Effector memory CD4-positive, alpha-beta T cell (primary cell): ENCODE measurements around the gene RBMS3.

Experiments
- DNase-seq, 3 donors: peaks; one replicate each; pipeline ENCODE4 v3.0.0-alpha.2; 2020
- H3K27ac ChIP-seq: 2 replicates; pipeline ENCODE4 v1.7.0; 2013; ENCODE audit warnings: mild to moderate bottlenecking, low read length, moderate library complexity; ENCODE audit not compliant: insufficient read depth, poor library complexity, severe bottlenecking
- H3K27me3 ChIP-seq: replicated peaks from 2 replicates; pipeline ENCODE4 v1.7.0; 2013; ENCODE audit warnings: mild to moderate bottlenecking, low read length; ENCODE audit not compliant: insufficient read depth, control insufficient read depth, poor library complexity, severe bottlenecking
- H3K36me3 ChIP-seq: 2 replicates; pipeline ENCODE4 v1.7.0; 2013; ENCODE audit warnings: mild to moderate bottlenecking, low read length, moderate library complexity; ENCODE audit not compliant: control insufficient read depth, insufficient read depth
- H3K4me1 ChIP-seq: 2 replicates; pipeline ENCODE4 v1.7.0; 2013; ENCODE audit warnings: low read length, mild to moderate bottlenecking; ENCODE audit not compliant: control insufficient read depth, insufficient read depth, poor library complexity, severe bottlenecking
- H3K4me3 ChIP-seq: 2 replicates; pipeline ENCODE4 v1.7.0; 2013; ENCODE audit warnings: low read length, low read depth, mild to moderate bottlenecking; ENCODE audit not compliant: insufficient read depth, poor library complexity, severe bottlenecking
- H3K9me3 ChIP-seq: 2 replicates; pipeline ENCODE4 v1.7.0; 2013; ENCODE audit warnings: mild to moderate bottlenecking, low read length, moderate library complexity; ENCODE audit not compliant: control insufficient read depth

RBMS3 gene

DNA sequence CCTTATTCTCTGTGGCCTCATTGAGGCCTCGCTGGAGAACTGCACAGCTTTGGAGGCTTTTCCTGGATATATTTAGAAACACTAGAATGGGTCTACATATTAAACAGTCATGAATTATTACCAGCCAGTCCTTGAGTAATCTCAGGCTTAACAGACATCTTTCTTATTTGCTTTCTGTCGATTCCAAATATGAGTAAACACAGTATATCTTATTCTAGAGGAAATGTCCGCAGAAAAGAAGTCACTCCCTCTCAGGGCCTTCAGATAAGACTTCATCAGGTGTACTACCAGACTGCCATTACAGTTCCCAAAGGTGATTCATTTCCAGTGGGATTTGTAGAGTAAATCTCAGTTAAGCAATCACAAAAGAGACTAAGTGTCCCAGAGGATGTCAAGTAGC lies 310.7 kb downstream of the RBMS3 start:
- no peak overlapping the region for H3K27ac ChIP-seq
- no peaks in the 10 kb centered on the region for H3K9me3 ChIP-seq
- no peak for DNase-seq
- H3K36me3 ChIP-seq, result no peaks in the 10 kb centered on the region
- no peaks in the 10 kb centered on the region for H3K4me1 ChIP-seq
- no peaks in the 10 kb centered on the region for H3K27me3 ChIP-seq
- no peak overlapping the region for H3K4me3 ChIP-seq

DNA sequence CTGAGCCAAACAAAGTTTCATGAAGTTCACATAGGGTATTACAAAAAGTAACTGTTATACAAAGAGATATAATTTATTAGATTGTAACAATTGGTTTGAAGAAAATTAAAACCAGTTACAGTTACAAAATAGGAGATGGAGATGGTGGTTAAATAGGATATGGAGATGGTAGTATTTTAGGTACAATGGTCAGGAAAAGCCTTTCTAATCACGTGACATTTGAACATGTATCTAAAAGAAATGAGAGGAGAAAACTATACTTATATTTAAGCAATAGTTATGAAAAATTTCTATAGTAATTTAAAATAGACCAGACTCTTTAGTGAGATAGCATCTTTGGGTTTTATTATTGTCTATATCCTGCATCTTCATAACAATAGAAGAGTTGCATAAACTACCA lies 312.9 kb downstream of the RBMS3 start:
- DNase-seq, result no peak
- no peaks in the 10 kb centered on the region for H3K36me3 ChIP-seq
- H3K27me3 ChIP-seq, result no peaks in the 10 kb centered on the region
- H3K9me3 ChIP-seq, result no peaks in the 10 kb centered on the region
- no peaks in the 10 kb centered on the region for H3K4me1 ChIP-seq
- no peak overlapping the region for H3K4me3 ChIP-seq
- no peak overlapping the region for H3K27ac ChIP-seq

DNA sequence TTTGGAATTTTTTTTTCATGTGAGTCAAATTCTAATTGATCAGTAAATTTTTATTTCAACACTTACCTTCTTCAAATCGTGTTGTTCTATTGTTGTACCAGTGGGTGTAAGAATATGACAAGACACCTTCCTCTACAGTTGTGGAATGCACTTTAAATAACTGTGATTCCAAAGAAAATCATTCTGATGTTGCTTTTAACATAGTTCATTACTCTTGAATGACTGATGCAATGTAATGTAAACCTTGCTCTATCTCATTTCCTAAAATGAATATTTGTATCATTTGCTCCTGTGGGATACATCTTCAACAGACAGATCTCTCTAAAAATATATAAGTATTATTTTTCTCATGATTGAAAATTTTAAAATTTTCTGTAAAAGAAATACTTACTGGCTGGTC lies 313.4 kb downstream of the RBMS3 start:
- Histone ChIP-seq H3K36me3 (no peaks in the 10 kb centered on the region), H3K4me1 (no peaks in the 10 kb centered on the region), H3K27me3 (no peaks in the 10 kb centered on the region), H3K4me3 (no peak overlapping the region), H3K27ac (no peak overlapping the region), H3K9me3 (no peaks in the 10 kb centered on the region)
- no peak for DNase-seq

DNA sequence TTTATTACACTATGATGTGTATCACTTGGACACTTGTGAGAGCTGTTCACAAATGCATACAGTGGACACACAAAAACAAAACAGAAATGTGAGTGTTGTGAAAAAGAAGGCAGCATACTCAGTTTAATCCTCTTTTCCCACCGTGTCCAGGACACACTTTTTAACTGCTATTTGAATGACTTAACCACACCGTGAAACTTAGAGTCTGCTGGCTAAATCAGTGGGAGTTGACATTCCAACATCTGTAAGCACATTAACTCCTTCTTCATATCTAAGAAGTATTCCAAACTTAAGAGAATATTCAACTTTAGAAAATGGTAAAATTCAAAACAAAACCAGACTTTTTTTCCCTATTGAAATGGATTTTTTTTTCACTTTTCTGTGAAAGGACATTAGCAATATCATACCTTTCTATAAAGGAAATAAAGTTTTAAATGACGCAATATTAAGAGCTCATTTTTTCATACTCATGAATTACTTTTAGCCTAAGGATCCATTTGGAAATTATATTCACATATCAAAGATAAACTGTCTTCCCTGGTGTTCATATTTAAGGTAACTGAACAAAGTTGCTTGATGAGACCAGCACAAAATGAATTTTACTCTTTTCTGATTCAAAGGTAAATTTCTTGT lies 316.6 kb downstream of the RBMS3 start:
- no peaks in the 10 kb centered on the region for H3K9me3 ChIP-seq
- no peaks in the 10 kb centered on the region for H3K4me1 ChIP-seq
- H3K4me3 ChIP-seq, result no peak overlapping the region
- H3K36me3 ChIP-seq, result no peaks in the 10 kb centered on the region
- no peak for DNase-seq
- H3K27ac ChIP-seq, result no peak overlapping the region
- no peaks in the 10 kb centered on the region for H3K27me3 ChIP-seq

DNA sequence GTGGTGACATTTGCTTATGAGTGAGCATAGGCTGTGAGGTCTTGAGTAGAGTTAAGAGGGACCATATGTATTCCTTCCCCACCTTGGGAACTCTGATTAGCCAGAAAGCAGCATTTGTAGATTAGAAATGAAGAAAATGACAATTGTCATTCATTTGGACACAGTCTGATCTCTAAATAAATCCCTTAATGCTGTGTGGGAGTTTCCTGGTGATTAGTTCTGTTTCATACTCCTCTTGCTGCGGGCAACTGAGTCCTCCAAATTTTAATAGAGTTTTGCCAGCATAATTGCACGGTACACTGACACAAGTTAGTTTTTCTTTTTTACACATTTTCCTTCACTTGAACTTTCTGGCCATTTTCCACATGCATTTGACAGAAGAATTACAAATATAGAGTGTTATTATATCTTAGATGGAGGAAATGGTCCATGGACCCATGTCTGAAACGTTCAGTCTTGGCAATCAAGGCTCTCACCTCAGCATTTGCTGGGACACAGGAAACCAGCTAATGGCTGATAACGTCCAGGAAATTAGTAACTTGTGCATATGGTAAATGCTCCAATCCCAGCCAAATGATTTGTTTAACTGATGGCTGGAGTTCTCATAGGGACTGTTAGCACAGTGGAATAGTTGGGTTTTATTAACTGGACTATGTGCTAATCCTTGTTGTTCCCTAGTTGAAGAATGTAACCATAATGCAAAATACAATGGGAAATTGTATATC lies 321.2 kb downstream of the RBMS3 start:
- no peak overlapping the region for H3K27ac ChIP-seq
- no peak overlapping the region for H3K4me3 ChIP-seq
- no peaks in the 10 kb centered on the region for H3K9me3 ChIP-seq
- no peaks in the 10 kb centered on the region for H3K36me3 ChIP-seq
- no peaks in the 10 kb centered on the region for H3K4me1 ChIP-seq
- no peak for DNase-seq
- H3K27me3 ChIP-seq, result no peaks in the 10 kb centered on the region

DNA sequence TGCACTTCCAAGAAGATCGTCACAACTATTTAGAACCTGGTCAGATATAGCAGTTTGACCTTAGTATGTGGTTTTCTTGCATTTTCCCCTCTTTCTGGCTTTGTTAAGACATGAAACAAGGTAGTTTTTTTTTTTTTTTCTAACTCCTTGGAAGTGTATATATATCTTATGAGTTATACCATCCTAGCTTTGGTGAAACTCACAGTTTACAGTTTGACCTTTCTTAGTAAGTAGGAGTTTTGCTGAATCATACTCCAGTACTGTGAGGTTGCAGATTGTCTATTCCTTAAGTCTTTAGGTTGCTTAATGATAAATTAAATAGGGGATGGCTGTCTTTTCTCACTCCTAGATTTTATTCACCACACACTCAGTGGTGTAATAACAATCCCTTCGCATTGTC lies 325.0 kb downstream of the RBMS3 start:
- no peaks in the 10 kb centered on the region for H3K27me3 ChIP-seq
- H3K4me1 ChIP-seq, result no peaks in the 10 kb centered on the region
- no peak for DNase-seq
- H3K9me3 ChIP-seq, result no peaks in the 10 kb centered on the region
- no peaks in the 10 kb centered on the region for H3K36me3 ChIP-seq
- no peak overlapping the region for H3K4me3 ChIP-seq
- H3K27ac ChIP-seq, result no peak overlapping the region

DNA sequence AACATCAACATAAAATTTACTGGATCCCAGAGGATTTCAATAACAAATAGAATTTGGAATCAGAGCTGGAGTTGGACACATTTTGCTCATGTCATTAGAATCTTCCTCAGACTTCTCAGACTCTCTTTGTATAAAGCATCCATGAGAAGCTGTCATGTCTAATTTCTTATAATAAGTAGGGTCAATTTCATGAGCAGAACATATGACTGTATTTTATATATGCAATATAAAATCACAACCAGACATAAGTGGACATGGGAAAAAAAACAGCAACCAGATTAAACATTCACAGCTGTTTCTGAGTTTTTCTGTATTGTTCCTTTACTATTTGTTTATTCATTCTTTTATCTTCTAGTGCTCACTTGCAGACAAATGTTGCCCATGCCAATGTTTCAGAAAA lies 325.5 kb downstream of the RBMS3 start:
- DNase-seq, result no peak

DNA sequence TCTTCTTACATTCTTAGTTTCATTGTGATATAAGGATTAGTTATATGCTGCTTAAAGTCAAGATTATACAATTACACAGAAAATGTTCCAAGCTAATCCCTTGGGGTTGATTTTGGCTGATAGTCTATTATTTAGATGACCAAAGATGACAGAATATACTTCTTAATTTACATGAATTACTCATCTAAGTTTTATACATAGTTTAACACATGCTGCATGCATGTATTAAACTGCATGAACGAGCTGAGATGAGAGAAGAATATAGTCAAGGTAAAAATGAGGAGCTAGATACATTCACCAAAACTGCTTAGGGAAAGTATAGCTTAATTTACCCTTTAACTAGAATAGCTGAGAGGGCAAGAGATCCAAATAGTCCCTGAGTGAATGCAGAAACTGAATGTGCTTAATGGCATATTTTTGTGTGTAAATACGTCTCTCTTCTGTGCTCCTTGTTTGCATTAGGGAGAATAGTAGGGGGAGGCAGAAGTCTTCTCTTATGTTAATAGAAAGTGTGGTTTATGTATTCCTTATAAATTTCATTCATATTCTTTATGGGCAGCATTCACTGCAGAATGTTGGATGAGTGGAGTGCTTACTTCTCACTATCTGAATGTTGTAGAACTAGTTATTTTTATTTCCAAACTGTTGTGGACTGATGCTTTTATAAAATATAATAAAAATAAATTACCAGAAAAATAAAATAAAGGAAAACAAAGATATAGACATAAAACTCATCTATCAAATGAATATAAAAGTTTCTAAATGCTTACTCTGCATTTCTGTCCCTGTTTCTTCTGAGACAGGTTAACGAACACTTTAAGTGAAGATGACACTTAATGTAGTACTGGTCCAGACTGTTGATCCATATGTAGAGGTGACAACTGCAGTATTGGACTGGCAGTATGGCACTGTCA lies 327.8 kb downstream of the RBMS3 start:
- Histone ChIP-seq H3K36me3 (no peaks in the 10 kb centered on the region), H3K27ac (no peak overlapping the region), H3K4me3 (no peak overlapping the region), H3K27me3 (no peaks in the 10 kb centered on the region), H3K9me3 (no peaks in the 10 kb centered on the region), H3K4me1 (no peaks in the 10 kb centered on the region)
- DNase-seq, result no peak

More for the DNA sequence above, 325.5 kb downstream of the RBMS3 start:
- H3K27me3 ChIP-seq, result no peaks in the 10 kb centered on the region
- H3K4me1 ChIP-seq, result no peaks in the 10 kb centered on the region
- H3K9me3 ChIP-seq, result no peaks in the 10 kb centered on the region
- no peak overlapping the region for H3K27ac ChIP-seq
- no peak overlapping the region for H3K4me3 ChIP-seq
- no peaks in the 10 kb centered on the region for H3K36me3 ChIP-seq

DNA sequence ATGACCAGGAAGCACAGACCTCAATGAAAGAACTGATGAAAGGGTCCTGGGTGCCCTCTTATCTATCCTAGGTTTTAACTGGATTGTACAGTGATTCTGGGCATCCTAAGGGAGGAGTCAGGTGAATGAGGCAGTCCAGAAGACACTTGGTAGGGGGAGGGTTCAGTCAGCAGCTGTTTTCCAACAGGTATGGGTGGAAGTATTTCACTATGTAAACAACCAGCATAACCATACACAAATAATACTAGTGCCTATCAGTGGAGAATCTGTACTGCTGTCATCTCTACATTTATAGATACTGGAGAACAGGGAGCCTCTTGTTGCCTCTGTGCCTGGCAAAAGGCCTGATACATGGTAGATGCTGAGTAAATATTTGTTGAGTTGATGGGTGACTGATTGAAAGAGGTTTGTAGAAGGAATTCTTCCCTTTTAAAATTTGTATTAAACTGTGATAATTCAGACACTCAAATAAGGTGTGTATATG lies 328.5 kb downstream of the RBMS3 start:
- Histone ChIP-seq H3K4me3 (no peak overlapping the region), H3K27ac (no peak overlapping the region), H3K36me3 (no peaks in the 10 kb centered on the region), H3K27me3 (no peaks in the 10 kb centered on the region), H3K4me1 (no peaks in the 10 kb centered on the region), H3K9me3 (no peaks in the 10 kb centered on the region)
- no peak for DNase-seq

DNA sequence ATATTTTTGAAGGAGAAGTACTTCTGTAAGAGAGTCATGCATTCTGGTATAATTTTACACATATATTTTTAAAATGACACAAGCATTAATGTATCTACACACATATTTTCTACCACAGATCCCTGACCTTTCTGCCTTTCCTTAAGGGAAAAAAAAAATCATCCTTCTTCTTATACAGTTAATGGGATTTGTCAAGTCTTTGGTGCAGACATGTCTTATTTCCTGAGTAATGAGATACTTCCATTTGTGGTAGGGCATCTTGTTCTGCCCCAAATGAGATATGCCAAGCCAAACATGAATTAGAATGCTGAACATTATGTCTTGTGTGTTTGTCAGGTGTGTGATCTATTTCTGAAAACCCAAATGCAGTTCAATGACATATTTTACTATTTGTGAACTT lies 329.9 kb downstream of the RBMS3 start:
- H3K27me3 ChIP-seq, result no peaks in the 10 kb centered on the region
- no peak for DNase-seq
- H3K36me3 ChIP-seq, result no peaks in the 10 kb centered on the region
- H3K9me3 ChIP-seq, result no peaks in the 10 kb centered on the region
- no peak overlapping the region for H3K27ac ChIP-seq
- no peaks in the 10 kb centered on the region for H3K4me1 ChIP-seq
- H3K4me3 ChIP-seq, result no peak overlapping the region
